Sciatic nerve (tissue), 2 donors: ENCODE results near the gene CDC5L. TPM values are rescaled to one million over a fixed set of nuclear protein-coding genes. Genes with fewer than 3 reads are reported as not detected.
"Not testable (repeated sequence)": the region's sequence is repeated elsewhere in the genome, so short reads cannot be mapped to it uniquely, and the experiment has no call there.

Experiments
- ATAC-seq: fragments of 200-7000 bp; cut with Tn5 transposase; one replicate; pipeline ENCODE4 v1.9.1; 2020; ENCODE audit warnings: mild to moderate bottlenecking, moderate library complexity
- DNase-seq: peaks from one replicate; pipeline ENCODE4 v3.0.0-alpha.2; 2020; ENCODE audit warnings: low spot score
- intact Hi-C: fragments of 100-400 bp; cut with DNase I; formaldehyde crosslinking; loops from one replicate; pipeline ENCODE4 v1.14.2; 2022
- total RNA-seq: library from RNA; stranded (reverse); fragmentation: NEBNext Ultra II Directional; extraction: Animal tissue kit (Norgen Biotek cat#: 25700); gene quantifications from one replicate; pipeline ENCODE4 v1.2.1, GENCODE V29; 2021
- donor health status: DM: no; HTN: no; CAD: no.
- donor health status: DM: no; HTN: no; CAD: no.

CDC5L gene
- total RNA-seq: 20.3 TPM

DNA sequence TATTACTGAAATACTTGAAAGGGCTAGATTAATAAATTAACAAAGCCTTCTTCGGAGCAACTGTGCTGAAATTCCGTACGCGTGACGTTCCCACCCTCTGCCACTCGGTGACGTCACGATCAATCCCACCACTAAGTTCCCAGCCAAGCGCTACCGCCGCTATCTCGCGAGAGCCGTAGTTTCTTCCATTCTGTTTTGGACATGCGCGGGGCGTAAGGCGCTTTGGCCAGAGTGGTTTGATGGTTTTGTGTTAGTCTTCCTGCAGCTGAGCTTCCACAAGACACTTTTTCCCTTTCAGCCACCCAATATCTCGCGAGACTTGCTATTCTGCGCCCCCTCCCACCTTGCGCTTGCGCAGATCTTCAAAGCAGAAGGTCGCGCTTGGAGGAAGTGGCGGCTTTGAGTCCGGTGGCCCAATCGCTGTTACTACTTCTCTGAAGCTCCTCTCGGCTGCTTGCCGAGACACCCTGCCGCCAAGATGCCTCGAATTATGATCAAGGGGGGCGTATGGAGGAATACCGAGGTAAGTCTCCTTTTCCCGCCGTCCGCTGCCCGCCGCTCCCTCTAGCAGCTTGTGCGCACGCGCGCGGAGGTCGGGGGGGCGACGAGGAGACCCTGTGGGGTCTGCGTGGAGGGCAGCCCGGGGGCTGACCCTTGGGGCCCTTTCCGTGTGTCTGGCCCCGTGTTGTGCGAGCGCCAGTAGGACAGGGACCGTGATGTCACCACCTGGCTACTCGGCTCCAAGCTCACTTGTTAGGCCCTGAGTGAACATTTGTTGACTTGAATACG, at the start of gene CDC5L:
Gene CDC5L (plus strand): TSS at position 361 of the 789 bp plus-strand sequence. CDS start 118 bp downstream, at position 479.
- intact Hi-C loops: no loop called here

DNA sequence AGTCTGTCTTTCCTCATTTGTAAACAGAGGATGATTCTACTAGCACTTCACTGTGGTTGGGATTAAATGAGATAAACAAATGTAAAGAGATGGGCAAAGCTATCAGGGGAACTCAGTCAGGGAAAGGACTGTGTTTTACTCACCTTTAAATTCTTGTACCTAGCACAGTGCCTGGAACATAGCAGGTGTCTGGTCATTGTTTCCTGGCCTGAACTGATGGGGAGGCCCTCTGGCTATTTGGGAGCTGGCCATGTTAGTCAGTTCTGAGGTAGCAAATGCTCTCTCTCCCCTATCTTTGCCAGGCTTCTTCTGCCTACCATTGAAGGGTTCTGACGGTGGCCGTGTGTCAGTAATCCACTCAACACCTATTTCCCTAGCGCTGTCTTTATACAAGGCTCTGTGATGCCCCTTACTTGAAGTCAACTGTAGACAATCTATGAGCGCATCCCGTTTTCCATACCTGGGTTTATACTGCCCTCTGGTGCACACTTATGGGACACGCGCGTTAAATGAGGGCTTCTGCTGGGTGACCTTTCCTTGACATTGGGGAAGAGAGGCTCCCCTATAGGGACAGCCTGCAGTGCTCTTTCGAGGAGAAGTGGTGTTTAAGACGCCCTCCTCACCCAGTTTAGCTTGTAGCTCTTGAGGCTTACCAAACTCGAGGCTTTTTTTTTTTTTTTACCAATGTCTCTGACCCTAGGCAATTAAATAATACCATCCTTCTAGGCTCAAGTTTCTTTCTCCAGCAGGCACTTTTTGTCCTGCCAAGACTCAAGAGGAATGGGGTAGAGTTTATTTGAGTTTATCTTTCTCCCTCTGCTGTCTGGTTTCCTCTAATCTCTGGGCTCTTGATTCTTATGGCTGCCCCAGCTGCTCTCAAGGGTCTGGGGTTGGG, 49.0 kb upstream of the CDC5L start:
- DNase-seq (peak; percentile 76), ATAC-seq (peak; percentile 79)
- intact Hi-C loops: no loop called here

More for the DNA sequence above, at the start of gene CDC5L:
- peak; percentile 97 for ATAC-seq
- DNase-seq: peak; percentile 98

DNA sequence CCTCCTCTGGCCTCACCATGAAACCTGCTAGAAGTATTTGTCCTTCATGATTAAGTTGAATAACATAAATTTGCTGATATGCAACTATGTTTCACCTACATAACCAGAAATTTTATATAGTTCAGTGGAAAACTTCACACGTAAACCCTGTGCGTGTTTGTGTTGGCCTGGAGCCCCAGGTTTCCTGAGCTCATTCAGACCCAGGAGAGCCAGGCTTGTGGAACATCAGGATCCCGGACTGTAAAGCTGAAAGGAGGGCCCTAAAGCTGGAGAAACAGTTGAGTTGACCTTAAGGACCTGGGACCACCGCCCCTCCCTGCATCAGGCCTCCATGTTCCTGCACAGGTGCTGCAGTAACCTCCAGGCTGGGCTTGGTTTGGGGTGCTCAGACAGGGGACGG, 48.2 kb upstream of the CDC5L start:
- DNase-seq (peak; percentile 70), ATAC-seq (peak; percentile 84)
- intact Hi-C loops: no loop called here

DNA sequence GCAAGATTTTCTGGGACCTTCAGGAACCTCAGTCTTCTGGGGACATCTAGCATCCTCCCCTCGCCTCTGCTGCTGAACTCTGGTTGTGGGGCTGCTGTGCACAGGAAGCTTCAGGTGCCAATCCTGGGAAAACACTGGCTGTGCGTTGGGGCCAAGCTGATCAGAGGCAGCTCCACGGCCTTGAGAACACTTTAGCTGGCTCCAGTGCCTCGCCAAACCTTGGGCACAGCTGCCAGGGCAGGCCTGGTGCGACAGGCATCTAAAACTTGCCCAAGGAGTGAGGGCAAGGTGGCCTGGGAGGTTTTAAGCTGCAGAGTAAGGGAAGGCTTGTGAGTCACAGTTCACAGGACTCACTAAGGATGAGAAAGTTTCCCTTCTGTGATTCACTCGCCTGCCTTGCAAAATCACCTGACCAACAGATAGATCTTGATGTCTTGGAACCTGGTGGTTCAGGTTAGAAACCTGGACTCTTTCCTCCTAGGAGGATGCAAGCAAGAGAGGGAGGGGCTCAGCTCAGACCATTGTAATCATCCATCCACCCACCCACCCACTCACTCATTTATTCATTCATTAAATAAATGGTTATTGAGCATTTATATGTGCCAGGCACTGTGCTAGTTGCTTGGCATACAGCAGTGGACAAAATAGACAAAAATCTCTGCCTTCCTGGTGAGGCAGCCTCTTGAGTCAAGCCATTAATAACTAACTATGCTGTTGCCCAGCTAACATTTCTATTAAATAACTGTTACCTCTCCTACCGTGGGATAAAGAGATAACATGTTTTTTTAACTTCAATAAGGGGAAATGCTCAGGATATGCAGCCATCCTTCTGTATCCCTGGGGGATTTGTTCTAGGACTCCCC, 47.5 kb upstream of the CDC5L start:
- DNase-seq: no peak
- intact Hi-C loops: no loop called here
- ATAC-seq: no peak

DNA sequence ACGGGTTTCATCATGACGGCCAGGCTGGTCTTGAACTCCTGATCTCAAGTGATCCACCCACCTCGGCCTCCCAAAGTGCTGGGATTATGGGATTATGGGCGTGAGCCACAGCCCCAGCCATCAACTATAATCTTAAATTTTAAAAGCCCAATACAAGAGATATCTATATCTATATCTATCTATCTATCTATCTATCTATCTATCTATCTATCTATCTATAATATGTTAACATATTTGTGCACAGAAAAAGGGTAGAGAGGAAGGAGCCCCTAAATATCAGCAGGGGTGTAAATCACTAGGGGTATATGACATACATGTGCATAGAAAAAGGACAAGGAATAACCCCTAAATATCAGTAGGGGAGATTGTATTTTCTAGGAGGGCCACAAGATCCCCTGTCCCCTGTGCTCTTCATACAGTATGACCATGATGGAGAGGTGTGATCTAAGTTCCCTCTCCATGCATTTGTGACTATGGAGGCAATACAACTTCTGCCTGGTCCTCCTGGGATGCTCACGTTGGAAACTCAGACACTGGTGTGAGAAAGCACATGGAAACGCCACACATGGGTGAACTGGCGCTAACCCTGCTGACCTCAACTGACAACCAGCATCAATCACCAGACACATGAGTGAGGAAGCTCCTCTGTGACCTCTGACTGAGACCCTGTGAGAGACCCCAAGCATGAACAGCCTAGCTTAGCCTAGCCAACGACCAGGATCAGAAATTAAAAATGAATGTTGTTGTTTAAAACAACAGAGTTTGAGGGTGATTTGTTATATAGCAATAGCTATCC, 46.2 kb upstream of the CDC5L start:
- intact Hi-C loops: loop anchor here (1.0 kb wide), 1 partner anchor 168 kb away; no protein-coding TSS in a partner anchor
- ATAC-seq (no peak), DNase-seq (no peak)

DNA sequence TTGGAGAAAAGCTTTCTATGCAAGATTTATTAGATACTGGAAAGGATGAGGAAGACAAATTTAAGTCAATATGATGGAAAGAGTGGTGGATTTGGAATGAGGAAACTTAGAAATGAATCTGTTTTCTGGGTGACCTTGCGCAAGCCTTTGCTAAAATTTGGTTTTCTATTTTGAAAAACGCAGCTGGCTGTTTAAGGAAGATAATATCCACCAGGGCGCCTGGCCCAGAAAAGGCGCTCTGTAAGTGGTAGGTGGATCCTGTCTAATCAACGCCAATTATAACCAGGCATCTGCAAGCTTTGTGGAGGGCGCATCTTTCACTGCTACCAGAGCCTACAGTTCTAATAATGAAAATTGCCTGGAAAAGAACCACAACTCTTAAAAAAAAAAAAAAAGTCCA, 45.5 kb upstream of the CDC5L start:
- DNase-seq (no peak), ATAC-seq (peak; percentile 21)
- intact Hi-C loops: no loop called here

DNA sequence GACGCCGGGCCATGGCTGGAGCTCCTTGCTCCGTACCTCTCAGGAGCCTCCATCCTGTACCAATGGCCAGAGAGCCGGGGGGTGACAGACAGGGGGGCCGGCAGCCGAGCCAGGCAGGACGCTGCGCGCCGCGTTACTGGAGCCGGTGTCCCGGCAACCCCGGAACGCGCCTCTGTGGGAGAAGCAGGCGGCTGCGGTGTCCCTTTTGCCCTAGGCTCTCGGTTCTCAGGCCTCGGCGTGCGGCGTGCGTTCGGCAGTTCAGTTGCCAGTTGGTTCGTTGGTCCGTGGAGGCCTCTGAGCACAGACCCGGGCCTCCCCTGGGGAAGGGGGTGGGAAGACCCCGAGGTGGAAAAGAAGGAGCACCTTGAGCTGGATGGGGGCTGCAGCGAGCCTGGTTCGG, 45.0 kb upstream of the CDC5L start, which contains the start of gene SPATS1:
Gene SPATS1 (plus strand): TSS at position 162 of the 400 bp plus-strand sequence. CDS start 446 bp downstream, outside the sequence.
- intact Hi-C loops: no loop called here
- ATAC-seq: peak; percentile 48
- DNase-seq: peak; percentile 64

DNA sequence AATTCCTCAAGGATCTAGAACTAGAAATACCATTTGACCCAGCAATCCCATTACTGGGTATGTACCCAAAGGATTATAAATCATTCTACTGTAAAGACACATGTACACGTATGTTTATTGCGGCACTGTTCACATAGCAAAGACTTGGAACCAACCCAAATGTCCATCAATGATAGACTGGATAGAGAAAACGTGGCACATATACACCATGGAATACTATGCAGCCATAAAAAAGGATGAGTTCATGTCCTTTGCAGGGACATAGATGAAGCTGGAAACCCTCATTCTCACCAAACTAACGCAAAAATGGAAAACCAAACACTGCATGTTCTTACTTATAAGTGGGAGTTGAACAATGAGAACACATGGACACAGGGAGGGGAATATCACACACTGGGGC, 40.7 kb upstream of the CDC5L start:
- DNase-seq, ATAC-seq, intact Hi-C loops: not testable (repeated sequence)

DNA sequence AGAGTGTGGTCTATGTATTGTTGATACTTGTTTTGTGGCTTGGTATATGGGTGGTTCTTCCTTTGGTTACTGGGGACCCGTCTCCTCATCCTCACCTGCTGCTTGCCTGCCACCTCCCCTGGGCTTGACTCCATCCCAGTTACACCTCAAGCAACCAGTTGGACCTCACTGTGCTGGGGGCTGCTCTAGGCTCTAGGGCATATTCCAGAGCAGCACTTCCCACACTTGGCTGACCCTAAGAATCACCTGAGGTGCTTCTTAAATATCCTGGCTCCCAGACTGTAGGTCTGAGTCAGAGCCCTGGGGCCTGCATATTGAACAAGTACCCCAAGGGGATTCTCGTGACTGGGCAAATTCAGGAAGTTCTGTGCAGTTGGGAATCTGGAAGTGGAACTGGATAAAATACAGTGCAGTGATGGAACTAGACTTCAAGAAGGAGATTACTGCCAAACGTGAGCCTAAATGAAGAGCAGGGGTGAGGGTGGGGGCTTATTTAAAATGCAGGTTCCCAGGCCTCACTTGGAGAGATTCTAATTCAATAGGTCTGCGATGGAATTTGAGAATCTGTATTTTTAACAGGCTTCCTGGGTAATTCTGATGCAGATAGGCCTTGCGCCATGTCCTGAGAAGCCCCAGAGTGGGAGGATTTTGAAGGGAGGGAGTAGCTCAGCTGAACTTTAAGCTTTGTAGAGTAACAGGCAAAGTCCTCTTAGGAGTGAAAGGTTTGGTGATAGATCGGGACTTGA, 37.4 kb upstream of the CDC5L start:
- no peak for DNase-seq
- intact Hi-C loops: no loop called here
- no peak for ATAC-seq

DNA sequence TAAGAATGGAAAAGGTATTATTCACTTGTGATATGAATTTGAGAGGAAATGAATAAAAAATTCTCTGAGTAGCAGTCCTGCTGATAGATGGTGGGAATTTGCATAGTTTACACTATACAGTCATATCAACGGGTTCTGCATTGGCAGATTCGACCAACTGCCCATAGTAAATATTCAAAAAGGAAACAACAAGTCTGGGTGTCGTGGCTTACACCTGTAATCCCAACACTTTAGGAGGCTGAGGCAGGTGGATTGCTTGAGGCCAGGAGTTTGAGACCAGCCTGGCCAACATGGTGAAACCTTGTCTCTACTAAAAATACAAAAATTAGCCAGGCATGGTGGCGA, 36.9 kb upstream of the CDC5L start:
- ATAC-seq, DNase-seq, intact Hi-C loops: not testable (repeated sequence)

DNA sequence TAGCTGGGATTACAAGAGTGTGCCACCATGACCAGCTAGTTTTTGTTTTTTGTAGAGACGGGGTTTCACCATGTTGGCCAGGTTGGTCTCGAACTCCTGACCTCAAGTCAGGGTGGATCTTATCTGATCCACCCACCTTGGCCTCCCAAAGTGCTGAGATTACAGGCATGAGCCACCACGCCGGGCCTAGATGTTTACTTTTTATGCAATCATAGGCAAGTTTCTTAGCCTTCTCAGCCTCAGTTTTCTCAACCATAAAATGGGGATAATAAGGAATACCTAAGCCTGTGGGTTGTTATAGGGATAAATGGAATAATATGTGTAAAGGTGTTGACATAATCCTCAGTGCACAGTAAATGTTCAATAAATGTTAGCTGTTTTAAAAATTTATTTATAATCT, 35.2 kb upstream of the CDC5L start:
- ATAC-seq (no peak), DNase-seq (no peak)
- intact Hi-C loops: no loop called here

DNA sequence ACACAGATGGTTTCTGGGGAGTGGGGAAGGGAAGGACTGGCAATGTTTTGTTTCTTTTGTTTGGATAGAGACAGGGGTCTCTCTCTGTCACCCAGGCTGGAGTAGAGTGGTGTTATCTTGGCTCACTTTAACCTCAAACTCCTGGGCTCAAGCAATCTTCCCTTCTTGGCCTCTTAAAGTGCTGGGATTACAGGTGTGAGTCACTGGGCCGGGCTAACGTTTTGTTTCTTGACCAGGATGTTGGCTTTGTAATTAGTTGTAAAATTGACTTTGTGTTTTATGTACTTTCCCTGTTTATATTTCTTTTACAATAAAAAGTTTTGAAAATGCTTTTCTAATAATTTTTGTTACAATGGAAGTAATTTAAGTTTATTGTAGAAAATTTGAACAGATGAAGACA, 34.2 kb upstream of the CDC5L start:
- no peak for ATAC-seq
- intact Hi-C loops: no loop called here
- DNase-seq: no peak

DNA sequence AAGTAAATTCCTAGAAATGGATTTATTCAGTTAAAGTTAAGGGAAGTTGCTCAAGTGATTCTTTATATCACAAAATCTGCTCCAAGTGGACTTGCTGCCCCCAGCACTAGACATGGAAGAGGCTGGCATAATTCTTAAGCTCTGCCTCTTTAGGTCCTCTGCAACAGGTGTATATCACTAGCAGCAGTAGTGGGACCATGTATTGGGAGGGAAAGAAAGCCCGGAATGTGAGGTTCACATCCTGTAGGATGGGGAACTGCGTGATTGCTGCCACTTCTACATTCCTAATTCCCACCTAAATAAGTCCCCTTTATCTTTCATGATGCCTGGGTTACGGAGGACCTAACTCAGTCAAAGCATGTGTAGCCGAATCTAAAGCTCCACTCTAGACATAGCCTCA, 31.9 kb upstream of the CDC5L start:
- ATAC-seq (no peak), DNase-seq (no peak)
- intact Hi-C loops: no loop called here

DNA sequence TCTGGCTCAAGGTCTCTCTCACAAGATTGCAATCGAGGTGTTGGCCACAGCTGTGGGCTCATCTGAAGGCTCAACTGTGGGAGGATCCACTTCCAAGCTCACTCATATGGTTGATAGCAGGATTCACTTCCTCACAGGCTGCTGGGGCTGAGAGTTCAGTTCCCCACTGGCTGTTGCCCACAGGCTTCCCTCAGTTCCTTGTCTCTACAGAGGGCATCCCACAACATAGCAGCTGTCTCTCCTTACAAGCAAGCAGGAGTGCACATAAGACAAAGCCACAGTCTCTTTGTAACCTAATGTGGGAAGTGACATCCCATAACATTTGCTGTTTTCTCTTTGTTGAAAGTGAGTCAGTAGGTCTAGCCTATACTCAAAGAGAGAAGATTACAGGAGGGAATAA, 31.0 kb upstream of the CDC5L start:
- DNase-seq (no peak), ATAC-seq (no peak)
- intact Hi-C loops: no loop called here

DNA sequence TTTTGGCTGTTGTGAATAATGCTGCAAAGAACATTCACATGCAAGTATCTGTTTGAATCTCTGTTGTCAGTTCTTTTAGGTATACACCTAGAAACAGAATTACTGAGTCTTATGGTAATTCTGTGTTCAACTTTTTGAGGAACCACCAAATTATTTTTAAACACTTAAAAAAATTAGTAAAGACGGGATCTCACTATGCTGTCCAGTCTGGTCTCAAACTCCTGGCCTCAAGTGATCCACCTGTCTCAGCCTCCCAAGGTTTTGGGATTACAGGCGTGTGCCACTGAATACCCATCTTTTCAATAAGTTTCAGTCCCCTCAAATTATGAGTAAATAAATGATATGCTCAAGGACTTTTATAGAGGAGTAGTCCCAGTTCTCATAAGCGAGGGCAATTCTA, 27.5 kb upstream of the CDC5L start:
- intact Hi-C loops: no loop called here
- ATAC-seq: no peak
- no peak for DNase-seq

DNA sequence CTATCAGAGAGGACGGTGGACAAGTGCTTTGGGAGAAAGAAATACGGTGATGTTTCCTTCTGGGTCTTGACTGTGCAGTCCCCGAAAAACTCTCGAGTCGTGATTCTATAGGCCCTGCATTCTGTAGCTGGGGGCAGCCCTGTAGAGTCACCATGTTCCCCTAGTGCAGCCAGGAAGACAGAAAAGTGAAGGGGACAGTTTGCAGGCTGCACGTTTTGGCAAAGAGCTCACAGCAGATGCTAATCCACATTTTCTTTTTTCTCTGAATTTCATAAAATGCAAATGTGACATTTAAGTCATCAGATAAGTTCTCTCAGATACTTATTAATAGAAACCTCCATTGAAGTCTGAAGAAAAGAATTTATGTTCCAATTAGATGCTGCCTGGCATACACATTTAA, 25.6 kb upstream of the CDC5L start:
- ATAC-seq: no peak
- no peak for DNase-seq
- intact Hi-C loops: no loop called here

DNA sequence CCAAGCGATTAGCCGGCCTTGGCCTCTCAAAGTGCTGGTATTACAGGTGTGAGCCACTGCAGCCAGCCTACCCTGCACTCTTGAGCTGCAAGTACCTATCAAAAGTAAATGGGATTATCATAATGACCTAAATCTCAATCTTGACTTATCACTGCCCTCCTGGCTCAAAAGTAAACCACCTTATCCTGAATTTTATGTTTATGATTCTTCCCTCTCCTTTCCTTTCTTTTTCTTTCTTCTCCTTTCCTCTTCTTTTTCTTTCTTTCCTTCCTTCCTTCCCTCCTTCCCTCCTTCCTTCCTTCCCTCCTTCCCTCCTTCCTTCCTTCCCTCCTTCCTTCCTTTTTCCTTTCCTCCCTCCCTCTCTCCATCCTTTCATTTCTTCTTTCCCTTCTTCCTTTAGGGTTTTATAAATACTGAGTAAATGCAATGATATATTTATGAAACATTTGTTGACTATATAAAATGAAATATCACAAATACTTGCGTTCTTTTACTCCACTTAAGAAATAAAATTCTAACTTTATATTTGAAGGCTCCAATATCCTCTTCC, 24.1 kb upstream of the CDC5L start:
- DNase-seq: no peak
- no peak for ATAC-seq
- intact Hi-C loops: no loop called here
